Measurements from ENCODE around the gene PTTG1. TPM values are rescaled to one million over a fixed set of nuclear protein-coding genes. Genes with fewer than 3 reads are reported as not detected.

Gene PTTG1
- total RNA-seq, 1 donor from 2014 or later, result 9.1 TPM

DNA sequence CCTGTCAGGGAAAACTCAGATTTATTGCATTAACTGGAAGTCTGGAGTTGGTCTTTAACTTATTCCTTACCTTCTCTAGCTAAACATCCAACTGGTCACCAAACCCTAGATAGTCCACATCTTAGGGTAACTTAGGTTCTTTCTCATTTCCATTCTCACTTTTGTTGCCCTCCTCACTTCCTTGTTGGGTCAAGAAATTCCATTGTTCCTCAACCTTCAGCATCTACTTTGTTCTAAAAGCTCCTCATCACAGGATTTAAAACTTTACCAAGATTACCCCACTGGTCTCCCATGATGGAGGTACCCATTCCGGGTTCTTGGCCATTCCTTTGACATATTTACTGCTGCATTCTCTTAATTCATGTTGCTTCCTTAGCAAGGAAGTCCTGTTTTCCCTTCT, 32.1 kb downstream of the PTTG1 start:
- Histone ChIP-seq H3K36me3 (no peaks in the 10 kb centered on the region), H3K27ac (no peak overlapping the region), H3K27me3 (ENCODE audit: low read depth) (no peaks in the 10 kb centered on the region), H3K4me1 (peaks cover 6% of the 10 kb centered on the region), H3K9me3 (no peaks in the 10 kb centered on the region), H3K4me3 (no peak overlapping the region)
- DNase-seq (no peak), ATAC-seq (no peak)
- intact Hi-C loops (cut with DNase I), result no loop called here
- TF ChIP-seq, protein P1, sequence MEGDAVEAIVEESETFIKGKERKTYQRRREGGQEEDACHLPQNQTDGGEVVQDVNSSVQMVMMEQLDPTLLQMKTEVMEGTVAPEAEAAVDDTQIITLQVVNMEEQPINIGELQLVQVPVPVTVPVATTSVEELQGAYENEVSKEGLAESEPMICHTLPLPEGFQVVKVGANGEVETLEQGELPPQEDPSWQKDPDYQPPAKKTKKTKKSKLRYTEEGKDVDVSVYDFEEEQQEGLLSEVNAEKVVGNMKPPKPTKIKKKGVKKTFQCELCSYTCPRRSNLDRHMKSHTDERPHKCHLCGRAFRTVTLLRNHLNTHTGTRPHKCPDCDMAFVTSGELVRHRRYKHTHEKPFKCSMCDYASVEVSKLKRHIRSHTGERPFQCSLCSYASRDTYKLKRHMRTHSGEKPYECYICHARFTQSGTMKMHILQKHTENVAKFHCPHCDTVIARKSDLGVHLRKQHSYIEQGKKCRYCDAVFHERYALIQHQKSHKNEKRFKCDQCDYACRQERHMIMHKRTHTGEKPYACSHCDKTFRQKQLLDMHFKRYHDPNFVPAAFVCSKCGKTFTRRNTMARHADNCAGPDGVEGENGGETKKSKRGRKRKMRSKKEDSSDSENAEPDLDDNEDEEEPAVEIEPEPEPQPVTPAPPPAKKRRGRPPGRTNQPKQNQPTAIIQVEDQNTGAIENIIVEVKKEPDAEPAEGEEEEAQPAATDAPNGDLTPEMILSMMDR (IDR thresholded peaks at IDR 0.05), result no peak

DNA sequence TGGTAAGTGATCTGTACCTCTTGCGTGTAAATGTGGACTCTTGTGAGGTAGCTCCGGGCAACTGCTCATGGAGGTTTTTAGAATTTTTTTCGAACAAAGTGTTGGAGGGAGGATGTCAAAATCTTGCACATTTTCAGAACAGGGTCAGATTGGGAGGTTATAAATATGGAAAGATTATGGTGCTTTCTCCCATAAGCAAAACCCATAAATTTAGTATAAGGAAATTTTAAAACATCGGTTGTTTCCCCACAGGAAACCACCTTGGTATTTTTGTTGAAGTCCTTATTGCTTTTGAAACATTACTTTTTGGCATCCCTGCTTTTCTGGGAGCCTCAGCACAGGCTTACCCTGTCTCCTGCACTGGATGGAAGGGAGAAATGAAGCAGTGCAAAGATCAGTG, 33.9 kb downstream of the PTTG1 start:
- H3K27ac ChIP-seq, result no peak overlapping the region
- intact Hi-C loops (cut with DNase I), result no loop called here
- no peaks in the 10 kb centered on the region for H3K9me3 ChIP-seq
- H3K27me3 ChIP-seq (ENCODE audit: low read depth), result no peaks in the 10 kb centered on the region
- TF ChIP-seq, protein P1 (IDR thresholded peaks at IDR 0.05), result no peak
- H3K4me1 ChIP-seq, result peaks cover 6% of the 10 kb centered on the region
- H3K4me3 ChIP-seq, result no peak overlapping the region
- DNase-seq (no peak), ATAC-seq (no peak)
- H3K36me3 ChIP-seq, result no peaks in the 10 kb centered on the region

DNA sequence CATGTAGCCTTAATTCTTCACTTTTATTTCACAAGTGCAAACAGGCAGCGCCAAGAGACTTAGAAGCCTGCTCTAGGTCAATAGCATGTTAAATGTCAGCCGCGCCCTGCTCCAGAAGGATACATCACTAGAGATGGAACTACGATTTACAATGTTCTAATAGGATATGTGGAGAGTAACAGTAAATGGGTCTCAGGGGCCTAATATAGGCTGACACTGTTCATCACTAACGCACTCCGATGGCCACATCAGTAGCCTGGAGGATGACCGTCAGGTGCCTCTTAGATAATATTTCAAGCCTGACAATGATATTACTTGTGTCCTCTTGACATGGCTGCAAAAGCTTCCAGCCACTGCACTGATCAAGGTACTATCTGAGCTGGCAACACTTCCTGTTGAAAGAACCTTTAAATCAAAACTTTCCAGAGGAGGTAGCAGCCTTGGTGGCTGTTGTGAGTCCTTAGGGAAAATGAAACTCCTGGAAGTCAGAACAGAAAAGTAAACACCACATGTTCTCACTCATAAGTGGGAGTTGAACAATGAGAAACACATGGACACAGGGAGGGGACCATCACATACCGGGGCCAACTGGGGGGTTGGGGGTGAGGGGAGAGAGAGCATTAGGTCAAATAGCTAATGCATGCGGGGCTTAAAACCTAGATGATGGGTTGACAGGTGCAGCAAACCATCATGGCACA, 35.0 kb downstream of the PTTG1 start:
- TF ChIP-seq, protein P1 (IDR thresholded peaks at IDR 0.05), result no peak
- intact Hi-C loops (cut with DNase I), result no loop called here
- no peak for ATAC-seq
- Histone ChIP-seq H3K36me3 (no peaks in the 10 kb centered on the region), H3K4me1 (peaks cover 6% of the 10 kb centered on the region), H3K9me3 (no peaks in the 10 kb centered on the region), H3K4me3 (no peak overlapping the region), H3K27me3 (ENCODE audit: low read depth) (no peaks in the 10 kb centered on the region), H3K27ac (no peak overlapping the region)
- no peak for DNase-seq

DNA sequence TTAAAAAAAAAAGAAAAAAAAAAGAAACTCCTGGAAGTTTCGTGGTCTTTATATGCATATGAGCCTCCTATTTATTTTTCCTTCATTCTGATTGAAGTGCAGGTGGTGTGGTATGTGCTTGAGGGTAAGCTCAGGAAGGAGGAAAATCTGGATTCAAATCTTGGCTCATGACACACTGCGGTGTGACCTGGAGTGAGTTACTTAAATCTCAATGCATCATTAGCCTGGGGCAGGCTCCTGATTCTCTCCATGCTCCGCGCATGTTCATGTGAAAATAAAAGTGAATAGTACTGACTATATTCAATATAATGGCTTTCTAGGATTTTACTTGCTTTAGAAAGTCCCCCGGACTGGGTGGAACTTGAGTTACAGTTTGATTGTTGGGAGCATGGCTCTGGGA, 35.6 kb downstream of the PTTG1 start:
- no peak for DNase-seq
- no peak for ATAC-seq
- Histone ChIP-seq H3K4me3 (no peak overlapping the region), H3K27me3 (ENCODE audit: low read depth) (no peaks in the 10 kb centered on the region), H3K36me3 (no peaks in the 10 kb centered on the region), H3K9me3 (no peaks in the 10 kb centered on the region), H3K4me1 (peaks cover 6% of the 10 kb centered on the region), H3K27ac (no peak overlapping the region)
- TF ChIP-seq, protein P1 (IDR thresholded peaks at IDR 0.05), result no peak
- intact Hi-C loops (cut with DNase I), result no loop called here

DNA sequence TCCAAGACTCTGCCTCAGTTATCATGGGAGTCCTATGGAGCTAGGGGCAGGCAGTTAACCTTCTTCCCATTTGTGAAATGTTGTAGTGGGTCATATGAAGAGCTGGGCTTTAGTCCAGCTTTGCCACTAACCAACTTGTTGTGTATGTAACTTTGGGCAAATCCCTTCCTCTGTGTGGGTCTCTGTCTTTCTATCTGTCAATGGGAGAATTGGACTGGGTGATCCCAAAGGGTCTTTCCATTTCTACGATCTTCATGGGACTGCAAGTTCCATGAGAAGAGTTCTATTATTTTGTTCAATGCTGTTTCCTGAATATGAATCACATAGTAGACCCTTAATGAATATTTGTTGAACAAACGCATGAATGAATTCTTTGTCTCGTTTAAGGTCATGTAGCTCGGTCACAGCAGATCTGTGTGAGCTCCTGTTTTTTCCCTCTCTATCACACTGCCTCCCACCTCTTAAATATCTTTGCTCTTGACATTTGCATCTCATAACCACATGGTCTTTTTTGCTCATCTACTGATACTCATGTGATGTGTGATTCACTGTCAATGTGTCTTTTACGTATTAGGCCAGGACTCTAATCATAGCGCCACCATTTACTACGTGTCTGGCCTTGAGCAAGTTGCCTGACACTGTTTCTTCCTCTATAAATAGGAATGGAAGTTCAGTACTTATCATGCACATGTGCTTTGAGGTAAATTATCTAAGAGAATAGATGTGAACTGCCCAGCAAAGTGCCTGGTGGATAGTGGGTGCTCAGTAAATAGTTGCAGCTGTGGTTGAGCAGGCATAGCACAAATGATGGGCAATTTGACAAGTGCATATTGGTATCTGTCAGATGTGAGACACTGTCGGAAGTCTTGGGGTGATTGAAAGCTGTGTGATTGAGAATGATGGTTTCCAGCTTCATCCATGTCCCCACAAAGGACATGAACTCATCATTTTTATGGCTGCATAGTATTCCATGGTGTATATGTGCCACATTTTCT, 37.4 kb downstream of the PTTG1 start:
- no peaks in the 10 kb centered on the region for H3K9me3 ChIP-seq
- H3K36me3 ChIP-seq, result no peaks in the 10 kb centered on the region
- H3K27ac ChIP-seq, result no peak overlapping the region
- TF ChIP-seq, protein P1 (IDR thresholded peaks at IDR 0.05), result no peak
- intact Hi-C loops (cut with DNase I), result no loop called here
- DNase-seq (no peak), ATAC-seq (no peak)
- no peaks in the 10 kb centered on the region for H3K4me1 ChIP-seq
- no peak overlapping the region for H3K4me3 ChIP-seq
- H3K27me3 ChIP-seq (ENCODE audit: low read depth), result no peaks in the 10 kb centered on the region

All from lower lobe of right lung (tissue), 2 donors.